Measurements from ENCODE around the gene OSBPL3. TPM values are rescaled to one million over a fixed set of nuclear protein-coding genes. Genes with fewer than 3 reads are reported as not detected.

OSBPL3 gene
- total and polyA plus RNA-seq, 11 donors = 1.5 to 14.3 (median 4.9) TPM

DNA sequence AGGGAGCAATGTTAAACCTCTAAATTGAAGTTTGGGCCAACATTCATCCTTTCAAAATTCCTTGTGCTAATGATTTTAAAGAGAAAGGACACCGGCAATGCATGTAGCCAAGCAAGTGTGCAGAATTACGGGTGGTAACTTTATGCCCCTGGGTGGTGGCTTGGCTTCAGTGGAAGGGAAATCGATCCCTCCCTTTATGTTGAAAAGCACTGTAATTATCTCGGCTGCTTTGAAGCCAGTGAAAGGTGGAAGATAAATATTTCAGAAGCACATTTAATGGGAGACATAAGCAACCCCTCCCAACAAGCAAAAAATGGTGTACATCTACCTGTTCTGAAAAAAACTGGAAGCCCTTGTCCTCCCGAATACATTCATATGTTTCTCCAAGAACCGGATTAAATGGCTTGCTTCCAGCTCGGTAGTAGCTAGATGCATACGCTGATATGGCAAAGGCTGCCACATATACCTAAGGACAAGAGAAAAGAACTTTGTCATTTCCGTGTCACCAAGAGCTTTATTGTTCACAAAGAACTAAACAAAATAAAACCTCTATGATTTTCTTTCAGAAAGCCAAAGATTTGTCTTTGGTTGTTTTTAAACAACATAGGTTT is 149.4 kb downstream of the OSBPL3 start:
- Histone ChIP-seq H3K4me3 (no peak overlapping the region), H3K9me3 (no peaks in the 10 kb centered on the region), H3K4me1 (peaks cover 0 to 87% (median 21%) of the 10 kb centered on the region in 12 donors), H3K36me3 (peaks cover 0 to 10% (median 0%) of the 10 kb centered on the region in 9 donors), H3K27ac (peak overlapping the region in 2 of 12 donors; percentile 27 to 86), H3K27me3 (no peaks in the 10 kb centered on the region)
- 77 to 86% (median 82%) methylated on average over 9 of the region's 9 CpGs for WGBS, 4 donors
- intact Hi-C loops (cut with DNase I) = no loop called here
- ATAC-seq = no peak
- TF ChIP-seq, protein P1, sequence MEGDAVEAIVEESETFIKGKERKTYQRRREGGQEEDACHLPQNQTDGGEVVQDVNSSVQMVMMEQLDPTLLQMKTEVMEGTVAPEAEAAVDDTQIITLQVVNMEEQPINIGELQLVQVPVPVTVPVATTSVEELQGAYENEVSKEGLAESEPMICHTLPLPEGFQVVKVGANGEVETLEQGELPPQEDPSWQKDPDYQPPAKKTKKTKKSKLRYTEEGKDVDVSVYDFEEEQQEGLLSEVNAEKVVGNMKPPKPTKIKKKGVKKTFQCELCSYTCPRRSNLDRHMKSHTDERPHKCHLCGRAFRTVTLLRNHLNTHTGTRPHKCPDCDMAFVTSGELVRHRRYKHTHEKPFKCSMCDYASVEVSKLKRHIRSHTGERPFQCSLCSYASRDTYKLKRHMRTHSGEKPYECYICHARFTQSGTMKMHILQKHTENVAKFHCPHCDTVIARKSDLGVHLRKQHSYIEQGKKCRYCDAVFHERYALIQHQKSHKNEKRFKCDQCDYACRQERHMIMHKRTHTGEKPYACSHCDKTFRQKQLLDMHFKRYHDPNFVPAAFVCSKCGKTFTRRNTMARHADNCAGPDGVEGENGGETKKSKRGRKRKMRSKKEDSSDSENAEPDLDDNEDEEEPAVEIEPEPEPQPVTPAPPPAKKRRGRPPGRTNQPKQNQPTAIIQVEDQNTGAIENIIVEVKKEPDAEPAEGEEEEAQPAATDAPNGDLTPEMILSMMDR (IDR thresholded peaks at IDR 0.05) = no peak
- no peak for TF ChIP-seq POLR2A (IDR thresholded peaks at IDR 0.05)
- DNase-seq = no peak

DNA sequence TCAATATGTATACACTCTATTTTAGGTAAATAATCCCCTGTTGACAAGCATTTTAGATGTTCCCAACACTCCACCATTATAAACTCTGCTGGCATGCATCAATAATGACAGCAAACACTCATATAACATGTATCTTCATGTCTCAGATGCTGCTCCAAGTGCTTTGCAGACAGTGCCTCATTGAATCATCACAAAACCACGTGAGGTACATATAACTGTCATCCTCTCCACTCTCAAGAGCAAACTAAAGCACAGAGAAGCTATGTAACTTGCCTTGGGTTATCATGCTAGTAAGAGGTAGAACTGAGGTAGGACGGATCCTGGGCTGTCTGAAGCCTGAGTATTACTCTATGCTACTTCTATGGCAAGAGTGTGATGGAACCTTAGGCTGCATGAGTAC is 150.2 kb downstream of the OSBPL3 start:
- peak overlapping the region in 1 of 12 donors; percentile 27 for H3K27ac ChIP-seq
- H3K36me3 ChIP-seq = peaks cover 0 to 10% (median 0%) of the 10 kb centered on the region in 9 donors
- TF ChIP-seq, protein P1 (IDR thresholded peaks at IDR 0.05) = no peak
- TF ChIP-seq POLR2A (IDR thresholded peaks at IDR 0.05) = no peak
- no peak for DNase-seq
- H3K4me1 ChIP-seq = peaks cover 0 to 85% (median 26%) of the 10 kb centered on the region in 12 donors
- no peak overlapping the region for H3K4me3 ChIP-seq
- no peak for ATAC-seq
- intact Hi-C loops (cut with DNase I) = no loop called here
- H3K9me3 ChIP-seq = no peaks in the 10 kb centered on the region
- no peaks in the 10 kb centered on the region for H3K27me3 ChIP-seq
- WGBS, 4 donors = 65 to 80% (median 69%) methylated on average over 2 of the region's 2 CpGs

DNA sequence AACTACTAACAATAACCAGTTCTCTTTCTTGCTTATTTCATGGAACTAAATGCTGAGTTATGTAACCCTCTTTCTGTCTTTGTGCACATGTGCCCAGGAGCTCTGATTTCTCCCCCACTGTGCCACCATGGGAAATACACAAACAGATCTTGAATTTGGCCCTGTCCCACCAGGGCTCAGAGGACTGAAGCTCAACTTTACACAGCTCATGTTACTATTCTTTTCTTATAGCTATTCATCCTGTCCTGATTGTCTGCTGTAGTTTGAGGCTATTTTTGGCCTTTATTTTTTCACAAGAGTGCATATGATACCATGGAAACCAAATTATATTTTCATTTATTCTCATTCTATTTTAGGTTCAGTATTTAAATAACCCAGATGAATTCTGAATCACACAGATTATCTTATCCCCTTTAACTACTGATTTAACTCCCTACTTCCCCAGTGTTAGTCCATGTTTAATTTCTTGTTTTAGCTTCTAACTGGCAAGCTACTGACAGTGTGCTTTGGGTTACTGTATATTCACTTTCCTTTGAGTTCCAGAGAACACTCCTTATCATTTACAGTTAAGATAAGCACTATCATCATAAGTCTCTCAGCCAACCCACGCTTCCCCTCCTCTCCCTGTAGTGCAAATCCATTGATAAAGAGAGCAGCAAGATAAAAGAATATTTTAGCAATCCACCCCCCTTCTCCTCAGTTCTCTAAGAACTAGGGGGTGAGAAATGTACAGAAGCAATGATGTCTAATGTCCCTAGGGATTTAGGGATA is 150.9 kb downstream of the OSBPL3 start:
- Histone ChIP-seq H3K27me3 (no peaks in the 10 kb centered on the region), H3K27ac (peak overlapping the region in 8 of 12 donors; percentile 6 to 28 (median 22)), H3K4me1 (peaks cover 0 to 78% (median 26%) of the 10 kb centered on the region in 12 donors), H3K9me3 (no peaks in the 10 kb centered on the region), H3K4me3 (no peak overlapping the region), H3K36me3 (peaks cover 0 to 10% (median 0%) of the 10 kb centered on the region in 9 donors)
- ATAC-seq (peak; percentile 59 to 80 (median 76)), DNase-seq (peak in 1 of 5 donors; percentile 38)
- no peak for TF ChIP-seq POLR2A (IDR thresholded peaks at IDR 0.05)
- TF ChIP-seq, protein P1 (IDR thresholded peaks at IDR 0.05) = no peak
- intact Hi-C loops (cut with DNase I) = no loop called here
- WGBS, 4 donors = 28 to 53% (median 41%) methylated on average over 1 of the region's 1 CpG

DNA sequence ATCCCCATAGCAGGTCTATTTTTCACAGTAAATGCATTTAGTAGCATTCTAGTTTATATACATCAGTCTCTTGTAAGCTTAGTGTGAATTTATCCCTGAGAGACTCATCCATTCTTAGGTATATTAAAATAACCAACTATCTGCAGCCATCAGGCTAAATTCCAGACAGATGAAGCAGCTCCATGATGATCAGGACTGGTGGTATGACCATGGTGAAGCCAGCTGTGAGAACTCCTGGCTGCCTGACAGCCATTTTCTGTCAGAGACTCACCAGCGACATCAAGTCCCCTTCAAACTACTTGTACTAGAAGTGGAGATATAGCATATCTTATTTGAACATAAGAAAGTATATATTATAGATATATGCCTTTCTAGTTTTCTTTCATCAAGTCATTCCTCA is 152.4 kb downstream of the OSBPL3 start:
- Histone ChIP-seq H3K27ac (peak overlapping the region in 1 of 12 donors; percentile 38), H3K27me3 (no peaks in the 10 kb centered on the region), H3K4me3 (no peak overlapping the region), H3K36me3 (peaks cover 0 to 10% (median 0%) of the 10 kb centered on the region in 9 donors), H3K4me1 (peaks cover 0 to 63% (median 26%) of the 10 kb centered on the region in 12 donors), H3K9me3 (no peaks in the 10 kb centered on the region)
- 36 to 96% (median 90%) methylated on average over 1 of the region's 1 CpG for WGBS, 4 donors
- ATAC-seq = no peak
- intact Hi-C loops (cut with DNase I) = no loop called here
- TF ChIP-seq, protein P1 (IDR thresholded peaks at IDR 0.05) = no peak
- TF ChIP-seq POLR2A (IDR thresholded peaks at IDR 0.05) = no peak
- DNase-seq = no peak

Data from heart left ventricle (tissue), 16 donors.